Calu3 (cell line): Measurements from ENCODE around the gene TMEM217. TPM values are rescaled to one million over a fixed set of nuclear protein-coding genes. Genes with fewer than 3 reads are reported as not detected.
A peak's percentile ranks its signal among the peaks of the same experiment; 100 is the strongest.

ENCODE experiments used
- BruUV-seq: library from RNA; stranded (reverse); fragments of 400-500 nt; replicated peaks from 2 replicates; lab custom pipeline; 2021; lab: Mats Ljungman, UMichigan
- CTCF ChIA-PET: fragments of 300-600 bp; sonication (Branson Sonifier 250); formaldehyde crosslinking; loops from one replicate; lab custom pipeline; 2022; ENCODE audit warnings: antibody characterized with exemption; lab: Charles Lee
- DNase-seq: peaks from one replicate; pipeline ENCODE4 v3.0.0; 2022
- H3K27ac Mint-ChIP-seq: one replicate; pipeline ENCODE4 v1.8.0; 2022; ENCODE audit warnings: mixed read lengths; ENCODE audit not compliant: unreplicated experiment
- H3K27me3 Mint-ChIP-seq: one replicate; pipeline ENCODE4 v1.8.0; 2022; ENCODE audit warnings: mixed read lengths; ENCODE audit not compliant: unreplicated experiment
- H3K36me3 Mint-ChIP-seq: one replicate; pipeline ENCODE4 v1.8.0; 2022; ENCODE audit warnings: mild to moderate bottlenecking, moderate library complexity, mixed read lengths; ENCODE audit not compliant: insufficient read depth, unreplicated experiment
- H3K4me1 Mint-ChIP-seq: one replicate; pipeline ENCODE4 v1.8.0; 2022; ENCODE audit warnings: mild to moderate bottlenecking, low read depth, mixed read lengths; ENCODE audit not compliant: unreplicated experiment
- H3K4me3 Mint-ChIP-seq: one replicate; pipeline ENCODE4 v1.8.0; 2022; ENCODE audit warnings: mild to moderate bottlenecking, low read depth, moderate library complexity, mixed read lengths; ENCODE audit not compliant: unreplicated experiment
- H3K9me3 Mint-ChIP-seq: one replicate; pipeline ENCODE4 v1.8.0; 2022; ENCODE audit warnings: low read depth, mixed read lengths; ENCODE audit not compliant: unreplicated experiment
- CTCF ChIP-seq: fragments of 200-600 bp; IDR thresholded peaks from one replicate; pipeline ENCODE4 v1.8.0; 2022; ENCODE audit warnings: antibody characterized with exemption; ENCODE audit not compliant: unreplicated experiment
- intact Hi-C: fragments of 100-400 bp; cut with micrococcal nuclease; formaldehyde crosslinking; loops from one replicate; pipeline ENCODE4 v1.10.0; 2022; ENCODE audit not compliant: unreplicated experiment
- total RNA-seq: library from RNA; stranded (reverse); gene quantifications from 2 replicates; pipeline ENCODE4 v1.2.3, GENCODE V29; 2022

The TMEM217 gene
- total RNA-seq, 1 experiment from 2014 or later, result 0.99 TPM

DNA sequence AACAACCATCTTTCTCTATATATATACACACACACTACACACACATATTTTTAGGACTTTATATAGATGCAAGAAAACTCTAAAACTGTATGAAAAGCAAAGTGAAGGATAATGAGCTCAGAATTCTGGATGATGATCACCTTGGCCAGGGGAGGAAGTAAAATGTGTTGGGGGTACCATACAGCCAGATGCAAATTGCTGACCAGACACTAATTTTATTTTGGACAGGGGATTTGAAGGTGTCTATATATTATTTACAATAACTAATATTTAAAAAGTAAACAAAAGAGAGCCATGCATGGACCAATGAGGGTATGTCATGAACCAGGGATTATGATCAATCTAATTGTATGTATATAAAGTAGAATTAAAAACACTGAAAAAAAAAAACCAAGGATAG lies 20.2 kb downstream of the TMEM217 start:
- Mint-ChIP-seq H3K4me3 (no peak overlapping the region), H3K4me1 (peaks cover 49% of the 10 kb centered on the region), H3K27ac (no peak overlapping the region), H3K36me3 (peaks cover 20% of the 10 kb centered on the region), H3K9me3 (no peaks in the 10 kb centered on the region), H3K27me3 (no peaks in the 10 kb centered on the region)
- no TSS peak for BruUV-seq
- DNase-seq, result no peak
- CTCF ChIA-PET, result interaction anchor here (0.7 kb wide), 1 partner anchor 753 kb away, joined by 3 read pairs; no protein-coding TSS in a partner anchor
- no peak for TF ChIP-seq CTCF
- intact Hi-C loops, result no loop called here

GRCh38 chr6:37236921-37237320 lies 21.0 kb downstream of the TMEM217 start:
- no peaks in the 10 kb centered on the region for H3K9me3 Mint-ChIP-seq
- H3K4me1 Mint-ChIP-seq, result peaks cover 40% of the 10 kb centered on the region
- no peak for TF ChIP-seq CTCF
- peak overlapping the region; percentile 31 for H3K27ac Mint-ChIP-seq
- intact Hi-C loops, result no loop called here
- CTCF ChIA-PET, result interaction anchor here (0.8 kb wide), 1 partner anchor 21 kb away, joined by 3 read pairs; the partner anchor contains the start of genes TBC1D22B and TMEM217
- BruUV-seq, result no TSS peak
- peaks cover 11% of the 10 kb centered on the region for H3K36me3 Mint-ChIP-seq
- DNase-seq, result no peak
- no peaks in the 10 kb centered on the region for H3K27me3 Mint-ChIP-seq
- H3K4me3 Mint-ChIP-seq, result no peak overlapping the region

DNA sequence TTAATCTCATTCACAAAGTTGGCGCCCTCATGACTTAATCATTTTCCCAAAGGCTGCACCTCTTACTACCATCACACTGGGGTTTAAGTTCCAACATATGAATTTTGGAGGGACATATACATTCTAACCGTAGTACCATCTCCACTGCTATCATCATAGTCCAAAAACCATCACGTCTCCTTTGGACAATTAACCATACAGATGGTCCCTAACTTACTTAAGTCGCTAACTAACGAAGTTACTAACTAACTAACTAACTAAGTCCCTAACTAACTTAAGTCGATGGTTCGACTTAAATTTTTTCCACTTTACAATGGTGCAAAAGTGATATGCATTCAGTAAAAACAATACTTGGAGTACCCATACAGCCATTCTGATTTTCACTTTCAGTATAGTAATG lies 24.4 kb downstream of the TMEM217 start:
- H3K4me3 Mint-ChIP-seq, result no peak overlapping the region
- intact Hi-C loops, result no loop called here
- TF ChIP-seq CTCF, result no peak
- H3K27me3 Mint-ChIP-seq, result no peaks in the 10 kb centered on the region
- no peaks in the 10 kb centered on the region for H3K36me3 Mint-ChIP-seq
- H3K4me1 Mint-ChIP-seq, result peaks cover 20% of the 10 kb centered on the region
- no peaks in the 10 kb centered on the region for H3K9me3 Mint-ChIP-seq
- no peak for DNase-seq
- H3K27ac Mint-ChIP-seq, result no peak overlapping the region
- BruUV-seq, result no TSS peak
- CTCF ChIA-PET, result interaction anchor here (0.6 kb wide), 2 partner anchors 22 to 43 kb away, joined by 4 to 5 read pairs; no protein-coding TSS in a partner anchor

- no peaks in the 10 kb centered on the region for H3K9me3 Mint-ChIP-seq
- no peak for DNase-seq
- no peak overlapping the region for H3K27ac Mint-ChIP-seq
- peaks cover 10% of the 10 kb centered on the region for H3K4me1 Mint-ChIP-seq
- BruUV-seq, result no TSS peak
- intact Hi-C loops, result no loop called here
- H3K27me3 Mint-ChIP-seq, result no peaks in the 10 kb centered on the region
- TF ChIP-seq CTCF, result no peak
- H3K4me3 Mint-ChIP-seq, result no peak overlapping the region
- CTCF ChIA-PET, result interaction anchor here (0.6 kb wide), 1 partner anchor 23 kb away, joined by 5 read pairs; no protein-coding TSS in a partner anchor
- no peaks in the 10 kb centered on the region for H3K36me3 Mint-ChIP-seq
These were observed 25.4 kb downstream of the TMEM217 start for GRCh38 chr6:37232430-37233017.
